ENCODE measurements around the gene RPTOR.

RPTOR gene

DNA sequence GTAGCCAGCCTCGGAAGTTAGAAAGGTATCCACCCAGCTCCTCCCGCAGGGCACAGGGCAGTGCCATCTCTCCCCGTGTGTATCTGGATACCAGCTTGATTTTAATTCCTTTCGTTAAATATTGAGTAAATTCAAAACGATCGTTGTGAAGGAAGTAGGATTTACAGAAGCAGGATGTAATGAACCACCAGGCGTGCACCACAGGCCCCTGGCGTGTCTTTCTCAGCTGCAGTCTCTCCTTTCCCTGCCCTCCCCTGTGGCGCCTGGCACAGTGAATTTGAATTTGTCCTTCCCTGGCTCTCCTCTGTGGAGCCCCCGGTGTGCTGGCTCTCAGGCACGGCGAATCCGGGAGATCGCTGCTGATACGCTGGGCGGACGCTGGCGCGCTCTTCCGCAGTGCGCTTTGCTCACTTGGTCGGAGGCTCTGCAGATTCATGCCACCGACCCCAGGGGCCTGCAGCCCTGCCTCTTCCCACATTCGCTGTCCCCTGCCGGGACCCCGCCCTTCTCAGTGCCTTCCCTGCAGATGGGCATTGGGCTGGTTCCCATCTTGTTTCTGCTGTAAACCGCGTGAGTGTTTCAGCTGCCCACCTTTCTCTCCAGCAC, 164.6 kb downstream of the RPTOR start:
- TF ChIP-seq, protein P1, sequence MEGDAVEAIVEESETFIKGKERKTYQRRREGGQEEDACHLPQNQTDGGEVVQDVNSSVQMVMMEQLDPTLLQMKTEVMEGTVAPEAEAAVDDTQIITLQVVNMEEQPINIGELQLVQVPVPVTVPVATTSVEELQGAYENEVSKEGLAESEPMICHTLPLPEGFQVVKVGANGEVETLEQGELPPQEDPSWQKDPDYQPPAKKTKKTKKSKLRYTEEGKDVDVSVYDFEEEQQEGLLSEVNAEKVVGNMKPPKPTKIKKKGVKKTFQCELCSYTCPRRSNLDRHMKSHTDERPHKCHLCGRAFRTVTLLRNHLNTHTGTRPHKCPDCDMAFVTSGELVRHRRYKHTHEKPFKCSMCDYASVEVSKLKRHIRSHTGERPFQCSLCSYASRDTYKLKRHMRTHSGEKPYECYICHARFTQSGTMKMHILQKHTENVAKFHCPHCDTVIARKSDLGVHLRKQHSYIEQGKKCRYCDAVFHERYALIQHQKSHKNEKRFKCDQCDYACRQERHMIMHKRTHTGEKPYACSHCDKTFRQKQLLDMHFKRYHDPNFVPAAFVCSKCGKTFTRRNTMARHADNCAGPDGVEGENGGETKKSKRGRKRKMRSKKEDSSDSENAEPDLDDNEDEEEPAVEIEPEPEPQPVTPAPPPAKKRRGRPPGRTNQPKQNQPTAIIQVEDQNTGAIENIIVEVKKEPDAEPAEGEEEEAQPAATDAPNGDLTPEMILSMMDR (IDR thresholded peaks at IDR 0.05) = no peak
- no peak overlapping the region for H3K4me3 ChIP-seq
- H3K27ac ChIP-seq = no peak overlapping the region
- DNase-seq (ENCODE audit: low spot score) = no peak

DNA sequence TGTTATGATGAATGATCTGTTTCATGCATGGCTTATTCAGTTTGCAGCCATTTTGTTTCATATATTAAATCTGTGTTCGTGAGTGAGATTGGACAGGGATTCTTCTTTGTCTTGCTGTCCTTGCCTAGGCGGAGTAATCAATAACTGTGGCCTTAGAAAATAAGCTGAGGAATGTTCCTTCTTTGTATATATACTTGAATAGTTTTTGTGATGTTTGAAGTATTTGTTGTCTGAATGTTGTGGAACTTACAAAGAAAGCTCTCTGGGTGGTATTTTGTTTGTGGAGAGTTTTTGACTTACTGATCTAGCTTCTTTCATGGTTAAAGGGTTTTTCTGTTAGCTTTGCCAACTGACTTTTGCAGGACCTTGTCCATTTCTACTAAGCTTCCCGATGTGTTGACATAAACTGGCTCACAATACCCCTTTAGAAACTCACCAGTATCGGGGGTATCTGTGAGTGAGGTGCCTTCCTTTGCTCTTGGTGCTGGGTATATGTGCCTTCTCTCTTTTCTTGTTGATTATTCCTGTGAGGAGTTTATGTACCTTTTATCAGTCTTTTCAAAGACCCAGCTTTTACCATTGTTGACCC, 166.2 kb downstream of the RPTOR start:
- Histone ChIP-seq H3K27ac (no peak overlapping the region), H3K4me3 (no peak overlapping the region)
- no peak for DNase-seq (ENCODE audit: low spot score)
- TF ChIP-seq, protein P1 (IDR thresholded peaks at IDR 0.05) = no peak

DNA sequence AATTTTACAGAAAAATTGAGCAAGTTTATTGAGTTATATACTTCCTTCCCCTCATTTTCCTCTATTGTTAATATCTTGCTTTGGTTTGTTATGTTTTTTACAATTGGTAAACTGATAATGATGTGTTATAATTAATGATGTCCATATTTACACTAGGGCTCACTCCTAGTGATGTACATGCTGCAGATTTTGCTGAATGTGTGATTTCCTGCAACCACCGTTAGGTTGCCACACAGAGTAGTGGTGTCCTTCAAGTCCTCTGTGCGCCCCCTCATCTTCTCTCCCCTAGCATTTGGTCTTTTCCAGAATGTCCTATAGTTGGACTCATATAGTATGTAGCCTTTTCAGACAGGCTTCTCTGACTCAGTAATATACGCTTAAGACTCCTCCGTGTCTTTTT, 167.5 kb downstream of the RPTOR start:
- Histone ChIP-seq H3K27ac (no peak overlapping the region), H3K4me3 (no peak overlapping the region)
- no peak for DNase-seq (ENCODE audit: low spot score)
- TF ChIP-seq, protein P1 (IDR thresholded peaks at IDR 0.05) = no peak

DNA sequence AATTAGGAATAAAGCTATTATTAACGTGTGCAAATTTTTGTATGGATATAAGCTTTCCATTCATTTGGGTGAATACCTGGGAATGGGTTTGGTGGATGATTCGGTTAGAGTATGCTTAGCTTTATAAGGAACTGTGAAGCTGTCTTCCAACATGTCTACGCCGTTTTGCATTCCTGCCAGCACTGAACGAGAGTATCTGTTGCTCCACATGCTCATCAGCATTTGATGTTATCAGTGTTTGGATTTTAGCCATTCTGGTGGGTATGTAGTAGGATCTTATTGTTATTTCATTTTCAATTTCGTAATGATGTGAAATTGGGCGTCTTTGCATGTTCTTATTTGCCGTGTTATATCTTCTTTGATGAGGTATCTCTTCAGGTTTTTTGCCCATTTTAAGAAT, 168.0 kb downstream of the RPTOR start:
- no peak for DNase-seq (ENCODE audit: low spot score)
- TF ChIP-seq, protein P1 (IDR thresholded peaks at IDR 0.05) = no peak
- H3K27ac ChIP-seq = no peak overlapping the region
- no peak overlapping the region for H3K4me3 ChIP-seq

DNA sequence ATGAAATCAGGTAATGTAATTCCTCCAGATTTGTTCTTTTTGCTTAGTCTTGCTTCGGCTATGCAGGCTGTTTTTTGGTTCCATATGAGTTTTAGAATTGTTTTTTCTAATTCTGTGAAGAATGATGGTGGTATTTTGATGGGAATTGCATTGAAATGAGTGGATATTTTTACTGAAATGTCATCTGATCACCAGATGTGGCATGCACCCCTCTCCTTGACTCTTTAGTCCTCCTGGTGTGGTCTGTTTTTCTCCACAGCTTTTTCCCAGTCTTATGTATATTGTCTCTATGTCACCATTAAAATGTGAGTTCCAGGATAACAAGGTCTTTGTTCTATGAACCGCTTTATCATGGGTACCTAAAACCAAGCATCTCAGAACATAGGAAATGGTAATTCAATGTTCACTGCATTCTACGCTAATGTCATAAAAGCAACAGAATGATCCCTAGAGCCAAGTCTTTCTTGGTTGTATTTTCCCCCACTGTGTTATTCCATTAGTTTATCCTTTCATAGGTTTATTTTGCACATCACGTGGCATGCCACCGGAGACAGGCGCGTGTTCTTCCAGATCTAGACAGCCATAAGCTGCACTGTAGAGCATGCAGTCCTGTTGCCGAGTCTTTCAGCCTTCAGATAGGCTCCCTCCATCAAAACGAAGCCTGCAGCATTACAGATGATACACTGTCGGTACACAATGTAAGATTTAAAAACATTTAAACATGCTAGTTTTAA, 172.5 kb downstream of the RPTOR start:
- H3K4me3 ChIP-seq = no peak overlapping the region
- H3K27ac ChIP-seq = no peak overlapping the region
- TF ChIP-seq, protein P1 (IDR thresholded peaks at IDR 0.05) = no peak
- DNase-seq (ENCODE audit: low spot score) = no peak

DNA sequence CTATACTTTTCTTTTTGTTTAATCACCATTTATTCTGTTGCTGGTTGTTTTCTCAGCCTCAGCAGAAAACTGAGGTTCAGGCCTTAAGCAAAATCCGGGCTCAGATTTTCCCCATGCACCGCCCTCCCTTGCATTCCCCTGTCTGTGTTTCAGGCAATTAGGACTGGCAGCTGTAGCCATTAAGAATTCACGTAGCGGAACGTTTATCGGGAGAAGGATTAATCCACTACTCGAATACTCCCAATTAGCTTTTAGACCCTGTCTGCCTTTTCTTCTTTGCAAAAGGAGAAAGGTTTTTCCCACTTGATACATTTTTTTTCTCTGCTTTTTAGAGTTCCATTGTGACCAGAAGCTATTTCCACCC, 173.1 kb downstream of the RPTOR start:
- Histone ChIP-seq H3K27ac (no peak overlapping the region), H3K4me3 (no peak overlapping the region)
- no peak for DNase-seq (ENCODE audit: low spot score)
- TF ChIP-seq, protein P1 (IDR thresholded peaks at IDR 0.05) = no peak

DNA sequence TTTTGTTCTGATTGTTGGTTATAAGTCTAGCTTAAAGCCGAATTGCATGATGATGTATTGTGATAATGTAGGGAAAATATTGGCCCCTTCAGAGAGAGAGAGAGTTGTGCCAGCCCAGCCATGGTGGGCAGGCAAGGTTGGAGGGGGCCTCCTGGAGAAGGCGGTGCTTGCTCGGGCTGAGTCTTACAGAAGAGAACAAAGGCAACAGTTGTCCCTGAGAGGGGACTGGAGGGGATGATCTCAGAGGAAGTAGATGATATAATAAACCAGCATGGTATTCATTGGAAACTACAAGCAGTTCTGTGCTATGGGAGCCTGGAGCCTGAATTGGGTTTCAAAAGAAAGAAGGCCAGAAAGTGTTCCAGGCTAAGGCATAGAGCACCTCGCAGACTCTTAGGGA, 173.8 kb downstream of the RPTOR start:
- TF ChIP-seq, protein P1 (IDR thresholded peaks at IDR 0.05) = no peak
- H3K27ac ChIP-seq = no peak overlapping the region
- no peak for DNase-seq (ENCODE audit: low spot score)

More for the DNA sequence above, 173.8 kb downstream of the RPTOR start:
- no peak overlapping the region for H3K4me3 ChIP-seq

Measured in coronary artery (tissue), 2 donors.